T-helper 2 cell treated with Interferon-gamma antibody and Interleukin-4, amounts not matched to agents 5 μg/mL and 100 μg/mL, for 36 hours (primary cell): Measurements from ENCODE around the gene ST14.

Experiments used
- DNase-seq: peaks from one replicate; pipeline ENCODE4 v3.0.0; 2021; ENCODE audit warnings: low spot score
- H3K27ac Mint-ChIP-seq: one replicate; pipeline ENCODE4 v1.8.0; 2021; ENCODE audit warnings: mild to moderate bottlenecking, mixed read lengths
- H3K27me3 Mint-ChIP-seq: one replicate; pipeline ENCODE4 v1.8.0; 2021; ENCODE audit warnings: low read depth, mixed read lengths
- H3K36me3 Mint-ChIP-seq: one replicate; pipeline ENCODE4 v1.8.0; 2021; ENCODE audit warnings: low read depth, mixed read lengths
- H3K4me1 Mint-ChIP-seq: one replicate; pipeline ENCODE4 v1.8.0; 2021; ENCODE audit warnings: low read depth, mixed read lengths
- H3K4me3 Mint-ChIP-seq: one replicate; pipeline ENCODE4 v1.8.0; 2022; ENCODE audit warnings: mild to moderate bottlenecking, moderate library complexity, mixed read lengths
- H3K9me3 Mint-ChIP-seq: one replicate; pipeline ENCODE4 v1.8.0; 2021; ENCODE audit warnings: mixed read lengths

ST14 gene

DNA sequence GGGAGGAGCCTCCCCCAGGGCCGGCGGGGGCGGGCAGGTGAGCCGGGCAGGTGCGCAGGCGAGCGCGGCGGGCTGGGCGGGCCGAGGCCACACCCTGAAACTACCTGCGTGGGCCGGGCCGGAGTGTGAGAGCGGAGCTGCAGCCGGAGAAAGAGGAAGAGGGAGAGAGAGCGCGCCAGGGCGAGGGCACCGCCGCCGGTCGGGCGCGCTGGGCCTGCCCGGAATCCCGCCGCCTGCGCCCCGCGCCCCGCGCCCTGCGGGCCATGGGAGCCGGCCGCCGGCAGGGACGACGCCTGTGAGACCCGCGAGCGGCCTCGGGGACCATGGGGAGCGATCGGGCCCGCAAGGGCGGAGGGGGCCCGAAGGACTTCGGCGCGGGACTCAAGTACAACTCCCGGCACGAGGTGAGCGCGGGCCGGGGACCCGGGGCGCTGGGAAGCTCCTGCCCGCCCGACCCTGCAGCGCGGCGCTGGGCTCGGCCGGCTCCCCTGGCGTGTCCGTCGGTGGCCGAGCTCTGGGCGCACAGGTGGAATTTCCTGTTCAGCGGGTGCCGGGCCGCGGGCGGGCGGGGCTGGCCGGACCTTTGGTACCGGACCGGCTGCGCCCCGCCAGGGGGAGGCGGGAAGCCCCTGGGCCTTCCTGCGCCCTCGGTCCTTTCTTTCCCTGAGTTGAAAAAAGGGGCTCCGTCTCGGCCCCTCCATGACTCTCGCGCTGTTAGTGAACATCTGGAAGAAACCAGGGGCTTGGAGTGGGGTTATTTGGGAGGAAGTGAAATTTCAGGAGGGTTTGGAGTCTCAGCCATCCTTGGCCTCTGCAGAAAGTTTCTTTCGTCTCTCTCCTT, at the start of gene ST14:
Gene ST14, plus strand, starts transcription at position 126 of the 841 bp plus-strand sequence. Its CDS starts 198 bp downstream, at position 324.
- no peaks in the 10 kb centered on the region for H3K9me3 Mint-ChIP-seq
- H3K27ac Mint-ChIP-seq: no peak within 1 kb of the TSS
- H3K4me3 Mint-ChIP-seq: peak within 1 kb of the TSS; percentile 37
- peaks cover 53% of the 10 kb centered on the region for H3K27me3 Mint-ChIP-seq
- peaks cover 1% of the 10 kb centered on the region for H3K4me1 Mint-ChIP-seq
- no peak for DNase-seq
- H3K36me3 Mint-ChIP-seq: no peaks in the 10 kb centered on the region

DNA sequence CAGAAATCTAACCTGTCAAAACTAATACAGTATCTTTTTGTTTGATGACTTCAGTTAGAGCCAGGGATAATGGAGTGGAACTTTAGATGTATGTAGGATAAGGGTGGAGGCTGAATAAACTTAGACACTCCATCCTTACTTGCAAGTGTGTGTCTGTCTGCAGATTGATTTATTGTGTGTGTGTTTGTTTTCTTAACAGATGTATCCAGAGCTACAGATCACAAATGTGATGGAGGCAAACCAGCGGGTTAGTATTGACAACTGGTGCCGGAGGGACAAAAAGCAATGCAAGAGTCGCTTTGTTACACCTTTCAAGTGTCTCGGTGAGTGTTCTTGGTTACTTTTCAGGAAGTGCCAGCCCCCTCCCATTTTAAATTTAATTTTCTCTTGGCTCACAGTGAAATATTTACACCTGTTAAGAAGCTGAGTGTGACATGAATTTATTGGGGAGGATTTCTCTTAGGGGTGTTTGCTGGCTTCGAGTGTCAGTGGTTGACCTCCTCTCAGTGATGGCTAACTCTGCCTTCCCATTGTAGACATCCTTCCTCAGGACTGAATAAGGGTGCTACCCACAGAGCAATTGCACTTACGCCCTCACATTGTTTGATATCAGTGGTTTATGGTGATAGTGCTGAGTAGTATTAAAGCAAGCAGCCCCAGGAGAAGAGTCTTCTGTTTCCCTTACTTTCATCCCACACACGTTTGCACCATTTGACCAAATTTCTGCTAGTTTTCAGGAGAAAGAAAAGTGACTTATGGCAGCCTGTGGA, 49.1 kb upstream of the ST14 start:
- peaks cover 2% of the 10 kb centered on the region for H3K36me3 Mint-ChIP-seq
- H3K4me3 Mint-ChIP-seq: no peak overlapping the region
- H3K27ac Mint-ChIP-seq: no peak overlapping the region
- no peak for DNase-seq
- H3K27me3 Mint-ChIP-seq: no peaks in the 10 kb centered on the region
- H3K9me3 Mint-ChIP-seq: no peaks in the 10 kb centered on the region
- H3K4me1 Mint-ChIP-seq: no peaks in the 10 kb centered on the region

GRCh38 chr11:130112071-130112830, 47.3 kb upstream of the ST14 start:
- no peaks in the 10 kb centered on the region for H3K4me1 Mint-ChIP-seq
- H3K27me3 Mint-ChIP-seq: no peaks in the 10 kb centered on the region
- H3K4me3 Mint-ChIP-seq: no peak overlapping the region
- H3K36me3 Mint-ChIP-seq: peaks cover 2% of the 10 kb centered on the region
- H3K9me3 Mint-ChIP-seq: no peaks in the 10 kb centered on the region
- H3K27ac Mint-ChIP-seq: no peak overlapping the region
- no peak for DNase-seq

GRCh38 chr11:130114281-130114680, 45.3 kb upstream of the ST14 start:
- H3K9me3 Mint-ChIP-seq: no peaks in the 10 kb centered on the region
- H3K4me3 Mint-ChIP-seq: no peak overlapping the region
- H3K27ac Mint-ChIP-seq: no peak overlapping the region
- H3K36me3 Mint-ChIP-seq: peaks cover 2% of the 10 kb centered on the region
- H3K27me3 Mint-ChIP-seq: peaks cover 2% of the 10 kb centered on the region
- peaks cover 15% of the 10 kb centered on the region for H3K4me1 Mint-ChIP-seq
- no peak for DNase-seq

GRCh38 chr11:130114726-130115125, 44.9 kb upstream of the ST14 start:
- H3K4me1 Mint-ChIP-seq: peaks cover 18% of the 10 kb centered on the region
- no peak overlapping the region for H3K27ac Mint-ChIP-seq
- H3K27me3 Mint-ChIP-seq: peaks cover 5% of the 10 kb centered on the region
- peaks cover 2% of the 10 kb centered on the region for H3K36me3 Mint-ChIP-seq
- H3K4me3 Mint-ChIP-seq: no peak overlapping the region
- no peaks in the 10 kb centered on the region for H3K9me3 Mint-ChIP-seq
- DNase-seq: no peak

GRCh38 chr11:130115218-130115617, 44.4 kb upstream of the ST14 start:
- Mint-ChIP-seq H3K4me1 (peaks cover 18% of the 10 kb centered on the region), H3K36me3 (peaks cover 2% of the 10 kb centered on the region), H3K27me3 (peaks cover 5% of the 10 kb centered on the region), H3K27ac (no peak overlapping the region), H3K4me3 (no peak overlapping the region), H3K9me3 (no peaks in the 10 kb centered on the region)
- DNase-seq: no peak

DNA sequence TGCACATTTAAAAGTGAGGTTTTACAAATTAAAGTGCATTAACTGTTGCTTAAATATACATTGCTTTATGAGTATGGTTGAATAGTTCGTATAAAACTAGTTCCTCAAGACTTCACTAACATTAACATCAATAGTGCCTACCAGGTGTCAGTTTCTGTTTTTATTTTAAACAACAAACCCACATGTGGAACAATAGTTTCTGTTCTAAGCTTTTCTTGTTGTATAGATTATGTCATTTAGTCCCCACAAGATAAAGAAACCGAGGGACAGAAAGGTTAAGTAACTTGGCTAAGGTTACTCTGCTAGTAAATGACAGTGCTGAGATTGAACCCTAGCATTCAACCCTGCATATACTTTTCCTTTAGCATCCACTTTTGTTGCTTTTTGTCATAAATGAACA, 41.4 kb upstream of the ST14 start:
- Mint-ChIP-seq H3K9me3 (no peaks in the 10 kb centered on the region), H3K4me3 (no peak overlapping the region)

DNA sequence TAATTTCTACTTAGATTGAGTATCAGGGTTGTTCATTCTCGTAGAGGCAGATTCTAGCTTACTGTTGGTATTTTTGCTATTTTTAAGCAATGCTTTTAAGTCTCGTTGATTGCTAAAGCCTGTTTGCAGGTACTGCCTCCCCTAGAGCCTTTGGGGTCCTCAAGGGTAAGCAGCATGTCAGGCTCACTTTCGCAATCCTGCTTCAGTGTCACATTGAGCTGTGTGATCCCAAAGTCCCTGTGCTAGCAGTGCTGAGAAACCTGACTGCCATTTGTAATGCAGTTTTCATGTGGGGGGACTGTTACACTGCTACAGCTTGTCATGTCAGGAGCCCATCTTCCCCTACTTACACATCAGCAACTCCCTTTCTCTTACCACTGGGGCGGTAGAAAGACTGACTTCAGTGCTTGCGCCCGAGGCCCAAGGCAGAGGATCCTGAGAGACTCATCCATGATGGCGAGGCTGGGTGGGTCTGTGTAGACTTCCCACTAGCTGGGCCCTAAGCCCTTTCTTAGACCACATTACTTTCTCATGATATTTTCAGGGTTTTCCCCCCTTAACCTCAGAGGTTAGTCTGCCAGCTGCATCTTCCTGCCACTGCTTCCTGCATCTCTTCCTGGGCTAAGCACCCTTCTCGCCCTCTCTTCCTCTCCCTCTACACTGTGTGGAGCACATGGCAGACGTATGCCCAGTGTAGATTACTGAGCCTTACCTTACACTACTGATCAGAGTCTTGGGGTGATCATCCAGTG, 40.8 kb upstream of the ST14 start:
- Mint-ChIP-seq H3K9me3 (no peaks in the 10 kb centered on the region), H3K27ac (no peak overlapping the region), H3K4me3 (no peak overlapping the region), H3K4me1 (peaks cover 34% of the 10 kb centered on the region), H3K36me3 (peaks cover 15% of the 10 kb centered on the region), H3K27me3 (peaks cover 10% of the 10 kb centered on the region)
- peak; percentile 18 for DNase-seq

More for the DNA sequence above, 41.4 kb upstream of the ST14 start:
- H3K27me3 Mint-ChIP-seq: peaks cover 10% of the 10 kb centered on the region
- H3K4me1 Mint-ChIP-seq: peaks cover 34% of the 10 kb centered on the region
- H3K36me3 Mint-ChIP-seq: peaks cover 13% of the 10 kb centered on the region
- no peak for DNase-seq
- no peak overlapping the region for H3K27ac Mint-ChIP-seq

DNA sequence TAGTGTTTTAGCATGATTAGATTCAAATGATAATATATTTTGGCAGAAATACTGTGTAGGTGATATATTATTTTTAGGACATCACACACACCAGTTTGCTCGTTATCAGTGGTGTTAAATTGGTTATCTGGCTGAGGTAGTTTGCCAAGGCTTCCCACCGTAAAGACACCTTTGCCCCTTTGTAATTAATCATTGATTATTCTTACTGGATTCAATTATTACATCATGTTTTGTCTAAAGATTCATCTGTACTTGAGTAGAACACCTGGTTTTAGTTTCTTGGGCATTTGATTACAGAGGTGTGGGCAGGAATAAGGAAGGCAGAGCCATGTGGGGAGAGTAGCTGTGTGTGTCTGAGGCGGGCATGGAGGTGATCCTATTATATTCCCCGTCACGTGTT, 39.5 kb upstream of the ST14 start:
- Mint-ChIP-seq H3K36me3 (peaks cover 18% of the 10 kb centered on the region), H3K4me1 (peaks cover 34% of the 10 kb centered on the region)

DNA sequence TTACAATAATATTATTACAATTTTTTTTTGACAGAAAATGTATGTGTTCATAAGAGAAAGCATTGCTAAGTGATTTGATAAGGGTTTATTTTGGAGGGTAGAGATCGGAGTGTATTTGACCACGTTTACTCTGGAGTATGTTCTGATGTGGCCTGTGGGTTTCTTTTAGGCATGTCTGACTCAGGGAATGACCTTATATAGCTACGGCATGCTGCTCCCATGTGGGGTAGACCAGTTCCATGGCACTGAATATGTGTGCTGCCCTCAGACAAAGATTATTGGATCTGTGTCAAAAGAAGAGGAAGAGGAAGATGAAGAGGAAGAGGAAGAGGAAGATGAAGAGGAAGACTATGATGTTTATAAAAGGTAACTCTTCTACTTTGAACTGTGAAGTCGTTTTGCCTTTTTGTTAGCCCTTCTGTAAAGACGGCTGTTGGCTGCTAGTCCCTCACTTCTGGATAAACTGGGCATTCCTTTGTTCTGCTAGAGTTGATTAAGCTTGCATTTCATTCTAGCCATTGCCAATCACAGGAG, 38.1 kb upstream of the ST14 start:
- peaks cover 18% of the 10 kb centered on the region for H3K36me3 Mint-ChIP-seq
- peaks cover 10% of the 10 kb centered on the region for H3K27me3 Mint-ChIP-seq
- no peak overlapping the region for H3K4me3 Mint-ChIP-seq
- DNase-seq: peak; percentile 29
- H3K9me3 Mint-ChIP-seq: no peaks in the 10 kb centered on the region
- no peak overlapping the region for H3K27ac Mint-ChIP-seq
- peaks cover 34% of the 10 kb centered on the region for H3K4me1 Mint-ChIP-seq

More for the DNA sequence above, 39.5 kb upstream of the ST14 start:
- Mint-ChIP-seq H3K27me3 (peaks cover 10% of the 10 kb centered on the region), H3K4me3 (no peak overlapping the region), H3K9me3 (no peaks in the 10 kb centered on the region), H3K27ac (no peak overlapping the region)
- DNase-seq: no peak

- Mint-ChIP-seq H3K27ac (no peak overlapping the region), H3K4me3 (no peak overlapping the region), H3K27me3 (peaks cover 10% of the 10 kb centered on the region), H3K9me3 (no peaks in the 10 kb centered on the region), H3K4me1 (peaks cover 34% of the 10 kb centered on the region), H3K36me3 (peaks cover 18% of the 10 kb centered on the region)
- DNase-seq: peak; percentile 30
Measured at GRCh38 chr11:130122141-130122575, 37.4 kb upstream of the ST14 start.

DNA sequence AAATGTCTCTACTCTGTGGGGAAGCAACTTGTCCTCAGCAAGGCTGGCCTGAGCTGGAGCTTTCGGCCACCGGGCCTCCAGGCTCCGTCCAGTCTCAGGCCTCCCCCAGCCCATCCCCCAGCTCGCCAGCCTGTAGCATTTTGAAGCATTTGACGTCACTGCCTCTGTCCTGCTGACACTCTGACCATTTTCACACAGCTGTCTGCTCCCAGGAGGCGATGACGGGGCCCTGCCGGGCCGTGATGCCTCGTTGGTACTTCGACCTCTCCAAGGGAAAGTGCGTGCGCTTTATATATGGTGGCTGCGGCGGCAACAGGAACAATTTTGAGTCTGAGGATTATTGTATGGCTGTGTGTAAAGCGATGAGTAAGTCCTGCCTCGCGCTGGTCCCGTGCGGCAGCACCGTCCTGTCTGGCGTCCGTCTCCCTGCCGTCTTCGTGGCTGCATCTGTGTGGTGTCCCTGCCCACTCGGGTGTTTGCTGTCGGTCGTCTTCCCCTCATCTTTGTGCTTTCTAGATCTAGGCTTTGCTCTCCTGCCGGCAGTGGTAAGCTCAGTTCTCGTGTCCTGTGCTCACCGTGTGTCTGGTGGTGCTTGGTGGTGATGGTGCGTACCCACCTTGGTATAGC, 36.1 kb upstream of the ST14 start:
- Mint-ChIP-seq H3K4me1 (peaks cover 27% of the 10 kb centered on the region), H3K36me3 (peaks cover 18% of the 10 kb centered on the region), H3K27ac (no peak overlapping the region), H3K4me3 (no peak overlapping the region), H3K9me3 (no peaks in the 10 kb centered on the region), H3K27me3 (peaks cover 10% of the 10 kb centered on the region)
- DNase-seq: no peak

- Mint-ChIP-seq H3K4me1 (peaks cover 22% of the 10 kb centered on the region), H3K9me3 (no peaks in the 10 kb centered on the region), H3K27ac (no peak overlapping the region), H3K36me3 (peaks cover 20% of the 10 kb centered on the region), H3K27me3 (peaks cover 9% of the 10 kb centered on the region), H3K4me3 (no peak overlapping the region)
- DNase-seq: no peak
Measured at GRCh38 chr11:130124096-130124495, 35.5 kb upstream of the ST14 start.
